H1 (cell line): ENCODE results near the gene XRCC6. TPM values are rescaled to one million over a fixed set of nuclear protein-coding genes. Genes with fewer than 3 reads are reported as not detected.

Experiments used
- CTCF ChIA-PET: fragments of 300-600 bp; sonication (Branson Sonifier 250); formaldehyde crosslinking; loops from one replicate; lab custom pipeline; 2021; ENCODE audit not compliant: partially characterized antibody; lab: Charles Lee
- POLR2A ChIA-PET: fragments of 300-600 bp; sonication (Branson Sonifier 250); formaldehyde crosslinking; loops from one replicate; lab custom pipeline; 2021; ENCODE audit warnings: inconsistent platforms; ENCODE audit not compliant: partially characterized antibody; lab: Charles Lee
- DNase-seq, 2 experiments: peaks; one replicate each; pipeline versions ENCODE4 v3.0.0 to v3.0.0-alpha.2; 2010 to 2022; ENCODE audit warnings: low spot score in 2 of 2, low read depth in 1 of 2, mixed read lengths in 1 of 2
- FAIRE-seq: peaks from 2 replicates; lab custom pipeline; 2011; peaks lifted over from hg19 to GRCh38; lab: Jason Lieb, UNC
- H2AFZ ChIP-seq: 2 replicates; pipeline ENCODE4 v1.8.1; 2012; ENCODE audit warnings: low read length, inconsistent platforms
- H2AK5ac ChIP-seq: 2 replicates; pipeline ENCODE4 v1.6.1; 2013; ENCODE audit warnings: low read depth, low read length
- H2BK120ac ChIP-seq: replicated peaks from 2 replicates; pipeline ENCODE3; 2013; ENCODE audit warnings: low read depth, low read length, inconsistent platforms
- H2BK12ac ChIP-seq: 2 replicates; pipeline ENCODE4 v1.6.1; 2013; ENCODE audit warnings: low read depth, low read length
- H2BK15ac ChIP-seq: 2 replicates; pipeline ENCODE4 v1.6.1; 2013; ENCODE audit warnings: low read length
- H2BK20ac ChIP-seq: 2 replicates; pipeline ENCODE4 v1.6.1; 2013; ENCODE audit warnings: low read length
- H2BK5ac ChIP-seq: 2 replicates; pipeline ENCODE4 v1.6.1; 2013; ENCODE audit warnings: low read depth, low read length
- H3K14ac ChIP-seq: 2 replicates; pipeline ENCODE4 v1.6.1; 2013; ENCODE audit warnings: inconsistent platforms; ENCODE audit not compliant: insufficient read length
- H3K18ac ChIP-seq: 2 replicates; pipeline ENCODE4 v1.6.1; 2013; ENCODE audit warnings: low read length; ENCODE audit errors: extremely low read depth
- H3K23ac ChIP-seq: 2 replicates; pipeline ENCODE4 v1.6.1; 2013; ENCODE audit warnings: inconsistent platforms; ENCODE audit not compliant: insufficient read length
- H3K23me2 ChIP-seq: 2 replicates; pipeline ENCODE4 v1.6.1; 2013; ENCODE audit warnings: low read depth, low read length
- H3K27ac ChIP-seq: 2 replicates; pipeline ENCODE4 v1.6.1; 2011; ENCODE audit warnings: low read depth, low read length, inconsistent platforms
- H3K27me3 ChIP-seq, 4 experiments: replicated peaks in 1 of 4; 1 replicate in 1 of 4; 2 replicates in 3 of 4; pipeline versions ENCODE4 v1.6.1 to v1.8.1; 2011 to 2013; ENCODE audit warnings: low read length in 3 of 4, mild to moderate bottlenecking in 3 of 4, inconsistent platforms in 2 of 4, mixed read lengths in 2 of 4, moderate library complexity in 1 of 4; ENCODE audit not compliant: control insufficient read depth in 3 of 4, insufficient read depth in 3 of 4; ENCODE audit errors: extremely low read depth in 1 of 4
- H3K36me3 ChIP-seq, 4 experiments: 2 replicates each; pipeline versions ENCODE4 v1.6.1 to v1.8.1; 2011 to 2013; ENCODE audit warnings: mild to moderate bottlenecking in 4 of 4, low read length in 3 of 4, moderate library complexity in 2 of 4, control low read depth in 1 of 4, inconsistent platforms in 1 of 4; ENCODE audit not compliant: insufficient read depth in 4 of 4, control insufficient read depth in 2 of 4
- H3K4ac ChIP-seq: replicated peaks from 2 replicates; pipeline ENCODE3; 2013; ENCODE audit warnings: low read length, low read depth, mixed read lengths, inconsistent platforms; ENCODE audit not compliant: insufficient read length
- H3K4me1 ChIP-seq, 4 experiments: replicated peaks in 1 of 4; 1 replicate in 1 of 4; 2 replicates in 3 of 4; pipeline versions ENCODE4 v1.6.1 to v1.8.1; 2011 to 2013; ENCODE audit warnings: low read length in 3 of 4, inconsistent platforms in 2 of 4, mixed read lengths in 1 of 4; ENCODE audit not compliant: insufficient read depth in 4 of 4, control insufficient read depth in 3 of 4
- H3K4me2 ChIP-seq, 2 experiments: 2 replicates each; pipeline versions ENCODE4 v1.6.1 to v1.8.1; 2011 to 2013; ENCODE audit warnings: low read depth in 2 of 2, low read length in 2 of 2, control low read depth in 1 of 2, inconsistent platforms in 1 of 2, mild to moderate bottlenecking in 1 of 2; ENCODE audit not compliant: insufficient read depth in 1 of 2
- H3K4me3 ChIP-seq, 4 experiments: fragments of 200-600, 300-600 bp in 1 of 4; sonication (generic), shearing (Covaris generic), sonication (Bioruptor Twin) in 1 of 4; 2 replicates each; pipeline versions ENCODE4 v1.5.1 to v1.8.1; 2011 to 2016; ENCODE audit warnings: low read length in 4 of 4, low read depth in 3 of 4, control low read depth in 2 of 4, inconsistent platforms in 2 of 4, mild to moderate bottlenecking in 2 of 4, mixed read lengths in 1 of 4, moderate library complexity in 1 of 4; ENCODE audit not compliant: insufficient read depth in 2 of 4; ENCODE audit errors: extremely low read depth in 1 of 4
- H3K56ac ChIP-seq: replicated peaks from 2 replicates; pipeline ENCODE3; 2013; ENCODE audit warnings: low read depth, mild to moderate bottlenecking, mixed read lengths, low read length, inconsistent platforms; ENCODE audit not compliant: insufficient read length
- H3K79me1 ChIP-seq: 2 replicates; pipeline ENCODE4 v1.6.1; 2013; ENCODE audit warnings: low read depth, low read length, control low read depth
- H3K79me2 ChIP-seq, 2 experiments: 2 replicates each; pipeline versions ENCODE4 v1.6.1 to v1.8.1; 2012 to 2013; ENCODE audit warnings: low read length in 2 of 2, mild to moderate bottlenecking in 2 of 2, inconsistent platforms in 1 of 2; ENCODE audit not compliant: insufficient read depth in 2 of 2, control insufficient read depth in 1 of 2
- H3K9ac ChIP-seq, 4 experiments: replicated peaks in 1 of 4; 1 replicate in 1 of 4; 2 replicates in 3 of 4; pipeline versions ENCODE4 v1.6.1 to v1.8.1; 2011 to 2013; ENCODE audit warnings: low read depth in 3 of 4, low read length in 3 of 4, control low read depth in 2 of 4, mild to moderate bottlenecking in 2 of 4, moderate library complexity in 2 of 4, inconsistent platforms in 1 of 4; ENCODE audit errors: extremely low read depth in 1 of 4
- H3K9me3 ChIP-seq, 2 experiments: 2 replicates each; pipeline versions ENCODE4 v1.6.1 to v1.8.1; 2012 to 2013; ENCODE audit warnings: mild to moderate bottlenecking in 2 of 2, moderate library complexity in 2 of 2, control low read depth in 1 of 2, inconsistent platforms in 1 of 2, low read depth in 1 of 2, low read length in 1 of 2, mixed read lengths in 1 of 2; ENCODE audit not compliant: insufficient read depth in 2 of 2
- H4K20me1 ChIP-seq, 2 experiments: replicated peaks in 1 of 2; 2 replicates each; pipeline versions ENCODE3 to v1.8.1; 2011 to 2013; ENCODE audit warnings: inconsistent platforms in 2 of 2, low read length in 2 of 2, mild to moderate bottlenecking in 1 of 2; ENCODE audit not compliant: insufficient read depth in 2 of 2, control insufficient read depth in 1 of 2
- H4K5ac ChIP-seq: 2 replicates; pipeline ENCODE4 v1.6.1; 2013; ENCODE audit warnings: low read length, low read depth, mixed read lengths, inconsistent platforms; ENCODE audit not compliant: insufficient read length
- H4K8ac ChIP-seq: 2 replicates; pipeline ENCODE4 v1.8.0; 2013; ENCODE audit warnings: mild to moderate bottlenecking, moderate library complexity, low read length, inconsistent platforms; ENCODE audit not compliant: insufficient read depth; ENCODE audit errors: extremely low read depth
- H4K91ac ChIP-seq: replicated peaks from 2 replicates; pipeline ENCODE3; 2013; ENCODE audit warnings: low read length, mixed read lengths, inconsistent platforms; ENCODE audit not compliant: insufficient read length
- EZH2 ChIP-seq: fragments of 200-600 bp; sonication (generic); IDR thresholded peaks from 2 replicates; pipeline ENCODE4 v1.7.1; 2012; ENCODE audit warnings: low read depth, mild to moderate bottlenecking, moderate library complexity, low read length, inconsistent platforms; ENCODE audit not compliant: severe bottlenecking
- KDM4A ChIP-seq: IDR thresholded peaks from one replicate; pipeline ENCODE4 v1.7.1; 2012; ENCODE audit warnings: low read depth, mild to moderate bottlenecking, moderate library complexity, low read length, inconsistent platforms; ENCODE audit not compliant: severe bottlenecking
- SP2 ChIP-seq: IDR thresholded peaks from 2 replicates; pipeline ENCODE4 v1.6.1; 2012; ENCODE audit warnings: mild to moderate bottlenecking, low read length, inconsistent platforms
- TAF7 ChIP-seq: optimal IDR thresholded peaks from 2 replicates; pipeline ENCODE3; 2011; ENCODE audit warnings: low read depth, mild to moderate bottlenecking, inconsistent platforms, low read length, moderate library complexity, borderline replicate concordance
- WGBS, 2 experiments: shearing (Covaris generic) in 1 of 2; methylation state at CpG; one replicate each; pipeline versions ENCODE4 v1.1.6 to v1.1.7; 2013 to 2015; ENCODE audit warnings: low lambda C conversion rate in 2 of 2, mixed read lengths in 2 of 2, inconsistent platforms in 1 of 2, low coverage in 1 of 2, missing lambda C conversion rate in 1 of 2; ENCODE audit not compliant: insufficient replicate concordance in 2 of 2, insufficient coverage in 1 of 2, insufficient read length in 1 of 2; ENCODE audit errors: extremely low coverage in 1 of 2, missing lambda C conversion rate in 1 of 2; 5-methylcytosine and 5-hydroxymethylcytosine counted together
- polyA plus RNA-seq, 7 experiments: library from polyadenylated mRNA; depleted of rRNA in 3 of 7; stranded (reverse) in 5 of 7; unstranded in 2 of 7; fragments of >200 nt in 5 of 7; fragments of 200-250 nt in 2 of 7; gene quantifications; 1 replicate in 5 of 7; 2 replicates in 1 of 7; 4 replicates in 1 of 7; pipeline versions ENCODE4 v1.2.1 to v1.2.3, GENCODE V29; 2011 to 2013; ENCODE audit warnings: missing spikeins in 2 of 7, mixed read lengths in 2 of 7
- total RNA-seq: library from RNA; stranded (reverse); fragmentation: NEBNext Ultra II Directional; extraction: Animal tissue kit (Norgen Biotek cat#: 25700); gene quantifications from 2 replicates; pipeline ENCODE4 v1.2.1, GENCODE V29; 2021
- TF ChIP-seq, protein P1 (sequence below): IDR thresholded peaks from 2 replicates; pipeline ENCODE4 v1.6.1; 2012; ENCODE audit warnings: inconsistent platforms

XRCC6 gene
- total and polyA plus RNA-seq, 2 of the 8 experiments (the other 6 are each of a cell fraction or from before 2014, with no cell fraction given): 150 to 490 TPM

- Histone ChIP-seq H3K9me3 (no peaks in the 10 kb centered on the region), H4K5ac (no peak overlapping the region), H3K14ac (no peak overlapping the region), H2AK5ac (no peak overlapping the region), H2BK5ac (no peak overlapping the region), H4K20me1 (peaks cover 2 to 5% of the 10 kb centered on the region in 2 experiments), H3K79me1 (no peaks in the 10 kb centered on the region; the same call in 1 of the 2 replicates), H3K9ac (no peak overlapping the region), H3K56ac (no peak overlapping the region), H3K4me3 (no peak overlapping the region), H4K8ac (no peak overlapping the region), H2BK120ac (no peak overlapping the region), H2BK15ac (no peak overlapping the region), H3K4me1 (no peaks in the 10 kb centered on the region), H4K91ac (no peak overlapping the region), H3K4ac (no peak overlapping the region), H3K18ac (no peak overlapping the region), H3K27me3 (no peaks in the 10 kb centered on the region), H2BK20ac (no peak overlapping the region), H3K23me2 (no peaks in the 10 kb centered on the region), H3K79me2 (no peaks in the 10 kb centered on the region), H2AFZ (no peak overlapping the region), H3K23ac (no peak overlapping the region), H3K27ac (no peak overlapping the region), H3K36me3 (peaks cover 50 to 88% (median 76%) of the 10 kb centered on the region in 4 experiments), H2BK12ac (no peak overlapping the region), H3K4me2 (no peak overlapping the region)
- FAIRE-seq (no peak), DNase-seq (no peak)
- ChIA-PET POLR2A (interaction anchor here (0.7 to 16.5 kb wide), 6 partner anchors 9 to 41 kb away, joined by 3 to 129 read pairs (median 5); no protein-coding TSS in a partner anchor), CTCF (interaction anchor here (1.7 to 2.1 kb wide), 3 partner anchors 8 to 15 kb away, joined by 4 to 7 read pairs (median 6); no protein-coding TSS in a partner anchor)
- TF ChIP-seq TAF7 (no peak), EZH2 (no peak), SP2 (no peak), KDM4A (no peak)
- TF ChIP-seq, protein P1, sequence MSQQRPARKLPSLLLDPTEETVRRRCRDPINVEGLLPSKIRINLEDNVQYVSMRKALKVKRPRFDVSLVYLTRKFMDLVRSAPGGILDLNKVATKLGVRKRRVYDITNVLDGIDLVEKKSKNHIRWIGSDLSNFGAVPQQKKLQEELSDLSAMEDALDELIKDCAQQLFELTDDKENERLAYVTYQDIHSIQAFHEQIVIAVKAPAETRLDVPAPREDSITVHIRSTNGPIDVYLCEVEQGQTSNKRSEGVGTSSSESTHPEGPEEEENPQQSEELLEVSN: no peak
- WGBS, 2 experiments: 97% methylated on average over 17 of the region's 17 CpGs; no CpG with 5 or more reads in 1 of the 2 experiments
Measured at GRCh38 chr22:41658869-41659268, 37.8 kb downstream of the XRCC6 start.
